K562 (cell line): ENCODE results near the gene ZSCAN22. TPM values are rescaled to one million over a fixed set of nuclear protein-coding genes. Genes with fewer than 3 reads are reported as not detected.

Experiments used
- BACH1 ChIP-seq: fragments of 200-800 bp; sonication (Bioruptor generic); IDR thresholded peaks from 2 replicates; pipeline ENCODE4 v1.6.1; 2016; ENCODE audit warnings: missing genetic modification characterization, missing compliant biosample characterization
- ETS2 ChIP-seq: IDR thresholded peaks from 2 replicates; pipeline ENCODE4 v1.6.1; 2016; ENCODE audit warnings: borderline replicate concordance, missing genetic modification characterization, mild to moderate bottlenecking, moderate library complexity, missing compliant biosample characterization; ENCODE audit not compliant: poor library complexity, severe bottlenecking
- GMEB1 ChIP-seq: fragments of 250-450 bp; sonication (Bioruptor Pico); IDR thresholded peaks from 2 replicates; pipeline ENCODE4 v1.4.0; 2020; ENCODE audit warnings: mild to moderate bottlenecking
- GTF2F1 ChIP-seq: IDR thresholded peaks from 2 replicates; pipeline ENCODE4 v1.6.1; 2011; ENCODE audit warnings: low read depth, low read length, improper control_type of control experiment
- HNRNPL ChIP-seq: fragments of 200-400 bp; formaldehyde crosslinking; IDR thresholded peaks from 2 replicates; pipeline ENCODE4 v1.6.1; 2017; ENCODE audit warnings: low read depth, mild to moderate bottlenecking, low read length
- MCM3 ChIP-seq: fragments of 450-650 bp; IDR thresholded peaks from 2 replicates; pipeline ENCODE4 v1.6.1; 2016
- MLX ChIP-seq, 2 experiments: fragments of 450-650 bp in 1 of 2; sonication (generic) in 1 of 2; formaldehyde crosslinking; conservative IDR thresholded peaks; 2 replicates each; pipeline versions ENCODE4 v1.4.0 to v1.8.1; 2020 to 2022; ENCODE audit warnings: mild to moderate bottlenecking in 1 of 2, missing genetic modification reagents in 1 of 2
- NFE2 ChIP-seq: IDR thresholded peaks from 2 replicates; pipeline ENCODE4 v1.6.1; 2014; ENCODE audit warnings: antibody characterized with exemption, low read depth
- PHB ChIP-seq: fragments of 250-450 bp; sonication (Bioruptor Pico); IDR thresholded peaks from 2 replicates; pipeline ENCODE4 v1.5.0; 2021
- PTRF ChIP-seq: fragments of 450-650 bp; IDR thresholded peaks from 2 replicates; pipeline ENCODE4 v1.6.1; 2016; ENCODE audit warnings: mild to moderate bottlenecking, missing genetic modification characterization, missing compliant biosample characterization
- SAP30 ChIP-seq: fragments of 200-600 bp; sonication (generic); IDR thresholded peaks from 2 replicates; pipeline ENCODE4 v1.6.1; 2012; ENCODE audit warnings: borderline replicate concordance, low read depth, mild to moderate bottlenecking, moderate library complexity, low read length, control low read depth, inconsistent platforms; ENCODE audit not compliant: insufficient read depth, poor library complexity, severe bottlenecking
- SMAD1 ChIP-seq: fragments of 150-350 bp; IDR thresholded peaks from 2 replicates; pipeline ENCODE4 v1.6.1; 2014; ENCODE audit warnings: low read length, low read depth; ENCODE audit not compliant: partially characterized antibody
- SMAD2 ChIP-seq: fragments of 150-350 bp; IDR thresholded peaks from 2 replicates; pipeline ENCODE4 v1.6.1; 2014; ENCODE audit warnings: low read depth, mild to moderate bottlenecking, low read length
- TEAD2 ChIP-seq: fragments of 450-650 bp; IDR thresholded peaks from 2 replicates; pipeline ENCODE4 v1.6.1; 2016; ENCODE audit warnings: missing genetic modification characterization, control low read depth, missing compliant biosample characterization
- TOE1 ChIP-seq, 2 experiments: fragments of 450-650 bp in 1 of 2; sonication (generic) in 1 of 2; formaldehyde crosslinking in 1 of 2; IDR thresholded peaks; 2 replicates each; pipeline versions ENCODE4 v1.7.1 to v1.8.0; 2016 to 2022; ENCODE audit warnings: borderline replicate concordance in 2 of 2, mild to moderate bottlenecking in 2 of 2, antibody characterized with exemption in 1 of 2, inconsistent platforms in 1 of 2, low read depth in 1 of 2, missing genetic modification reagents in 1 of 2, moderate library complexity in 1 of 2
- ZBTB8A ChIP-seq: fragments of 450-650 bp; IDR thresholded peaks from 2 replicates; pipeline ENCODE4 v1.6.1; 2018; ENCODE audit warnings: mild to moderate bottlenecking, moderate library complexity; ENCODE audit not compliant: partially characterized antibody
- ZNF586 ChIP-seq: fragments of 450-650 bp; formaldehyde crosslinking; conservative IDR thresholded peaks from 2 replicates; pipeline ENCODE4 v1.4.0; 2020; ENCODE audit warnings: mild to moderate bottlenecking, moderate library complexity
- ZNF707 ChIP-seq: fragments of 250-450 bp; sonication (Bioruptor Pico); conservative IDR thresholded peaks from 2 replicates; pipeline ENCODE4 v1.8.0; 2022; ENCODE audit warnings: inconsistent platforms, mild to moderate bottlenecking, moderate library complexity
- ZNF764 ChIP-seq: fragments of 250-450 bp; sonication (Bioruptor Pico); IDR thresholded peaks from 2 replicates; pipeline ENCODE4 v1.4.0; 2020; ENCODE audit warnings: low read depth, mild to moderate bottlenecking, moderate library complexity
- ZNF785 ChIP-seq: fragments of 250-450 bp; sonication (Bioruptor Pico); IDR thresholded peaks from 2 replicates; pipeline ENCODE4 v1.4.0; 2020; ENCODE audit warnings: mild to moderate bottlenecking
- polyA plus RNA-seq, 8 experiments: library from polyadenylated mRNA; depleted of rRNA in 4 of 8; stranded (reverse) in 5 of 8; unstranded in 3 of 8; fragments of >200 nt; fragmentation: Nextera tagmentation in 2 of 8; fragmentation: Illumina TruSeq in 1 of 8; extraction: Ambion mirVana in 2 of 8; extraction: Trizol in 1 of 8; gene quantifications; 2 replicates each; pipeline versions ENCODE4 v1.2.1 to v1.2.3, GENCODE V29; 2011 to 2014; ENCODE audit warnings: inconsistent platforms in 1 of 8, missing spikeins in 1 of 8
- total RNA-seq, 7 experiments: library from RNA; depleted of rRNA in 6 of 7; stranded (reverse); fragments of >200 nt in 6 of 7; fragmentation: Illumina TruSeq in 2 of 7; extraction: Trizol in 2 of 7; gene quantifications; 2 replicates each; pipeline versions ENCODE4 v1.2.1 to v1.2.3, GENCODE V29; 2011 to 2021; ENCODE audit warnings: low replicate concordance in 1 of 7
- TF ChIP-seq, protein P1 (sequence below): fragments of 200-400 bp; formaldehyde crosslinking; IDR thresholded peaks from 2 replicates; pipeline ENCODE4 v1.6.1; 2017; ENCODE audit warnings: mild to moderate bottlenecking, low read depth, low read length, moderate library complexity
- TF ChIP-seq, protein P2 (sequence below): fragments of 450-650 bp; IDR thresholded peaks from 2 replicates; pipeline ENCODE4 v1.6.1; 2016; ENCODE audit warnings: missing biosample characterization, missing genetic modification characterization

ZSCAN22 gene
- total and polyA plus RNA-seq, 9 of the 15 experiments (the other 6 are each of a cell fraction or from before 2014, with no cell fraction given) = 0.98 to 5.3 (median 3.0) TPM

- TF ChIP-seq GMEB1 (no peak), PHB (no peak), ZNF785 (no peak), BACH1 (0 out of 2 replicates have a peak, but pooled peaks have one; percentile 8), GTF2F1 (no peak), SMAD1 (no peak), HNRNPL (no peak), SMAD2 (no peak), ZNF764 (CRISPR knock-in tag) (0 out of 2 replicates have a peak, but pooled peaks have one; percentile 24), ETS2 (tag) (no peak), SAP30 (peak; percentile 2), TOE1 (IDR thresholded peaks at IDR 0.05; ENCODE audit: borderline replicate concordance) (0 out of 2 replicates have a peak, but pooled peaks have one; percentile 15), TOE1 (CRISPR knock-in tag; IDR thresholded peaks at IDR 0.05; ENCODE audit: borderline replicate concordance, low read depth) (no peak), PTRF (tag) (peak; percentile 80), NFE2 (no peak), MLX (CRISPR knock-in tag; conservative IDR thresholded peaks at IDR 0.05) (no peak), ZNF586 (no peak), ZBTB8A (no peak), MCM3 (no peak), TEAD2 (tag) (0 out of 2 replicates have a peak, but pooled peaks have one; percentile 18), ZNF707 (peak; percentile 53; the same call in 1 of the 2 replicates)
- TF ChIP-seq, protein P1, sequence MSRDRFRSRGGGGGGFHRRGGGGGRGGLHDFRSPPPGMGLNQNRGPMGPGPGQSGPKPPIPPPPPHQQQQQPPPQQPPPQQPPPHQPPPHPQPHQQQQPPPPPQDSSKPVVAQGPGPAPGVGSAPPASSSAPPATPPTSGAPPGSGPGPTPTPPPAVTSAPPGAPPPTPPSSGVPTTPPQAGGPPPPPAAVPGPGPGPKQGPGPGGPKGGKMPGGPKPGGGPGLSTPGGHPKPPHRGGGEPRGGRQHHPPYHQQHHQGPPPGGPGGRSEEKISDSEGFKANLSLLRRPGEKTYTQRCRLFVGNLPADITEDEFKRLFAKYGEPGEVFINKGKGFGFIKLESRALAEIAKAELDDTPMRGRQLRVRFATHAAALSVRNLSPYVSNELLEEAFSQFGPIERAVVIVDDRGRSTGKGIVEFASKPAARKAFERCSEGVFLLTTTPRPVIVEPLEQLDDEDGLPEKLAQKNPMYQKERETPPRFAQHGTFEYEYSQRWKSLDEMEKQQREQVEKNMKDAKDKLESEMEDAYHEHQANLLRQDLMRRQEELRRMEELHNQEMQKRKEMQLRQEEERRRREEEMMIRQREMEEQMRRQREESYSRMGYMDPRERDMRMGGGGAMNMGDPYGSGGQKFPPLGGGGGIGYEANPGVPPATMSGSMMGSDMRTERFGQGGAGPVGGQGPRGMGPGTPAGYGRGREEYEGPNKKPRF = no peak
- TF ChIP-seq, protein P2, sequence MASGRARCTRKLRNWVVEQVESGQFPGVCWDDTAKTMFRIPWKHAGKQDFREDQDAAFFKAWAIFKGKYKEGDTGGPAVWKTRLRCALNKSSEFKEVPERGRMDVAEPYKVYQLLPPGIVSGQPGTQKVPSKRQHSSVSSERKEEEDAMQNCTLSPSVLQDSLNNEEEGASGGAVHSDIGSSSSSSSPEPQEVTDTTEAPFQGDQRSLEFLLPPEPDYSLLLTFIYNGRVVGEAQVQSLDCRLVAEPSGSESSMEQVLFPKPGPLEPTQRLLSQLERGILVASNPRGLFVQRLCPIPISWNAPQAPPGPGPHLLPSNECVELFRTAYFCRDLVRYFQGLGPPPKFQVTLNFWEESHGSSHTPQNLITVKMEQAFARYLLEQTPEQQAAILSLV (tag) = peak; percentile 66; the same call in 1 of the 2 replicates
Measured at GRCh38 chr19:58277748-58278540, 48.9 kb upstream of the ZSCAN22 start (continued).
